ENCODE data around the gene CELF1.
"Not testable (repeated sequence)": the region's sequence is repeated elsewhere in the genome, so short reads cannot be mapped to it uniquely, and the experiment has no call there.

CELF1 gene

GRCh38 chr11:47488674-47489394 lies 64.1 kb downstream of the CELF1 start:
- in situ Hi-C loops (cut with HindIII; ENCODE audit: low sequenced_read_pairs), result no loop called here

DNA sequence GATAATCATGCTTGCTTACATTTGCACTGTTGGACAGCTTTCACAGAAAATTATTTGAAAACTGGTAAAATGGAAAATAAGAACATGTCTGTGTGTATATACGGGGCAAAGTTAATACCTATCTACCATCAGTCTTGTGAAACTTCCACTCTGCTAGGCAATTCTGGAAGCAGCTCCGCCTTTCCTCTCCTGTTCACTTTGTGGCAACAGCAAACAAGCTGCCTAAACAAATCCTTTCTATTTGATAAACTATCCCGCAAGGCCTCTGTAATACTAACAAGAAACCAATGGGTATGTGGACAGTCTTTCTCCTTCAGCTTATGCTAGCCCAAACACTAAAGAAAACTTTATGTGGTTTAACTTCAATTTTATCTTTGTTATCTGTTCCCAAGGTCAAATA lies 64.8 kb downstream of the CELF1 start:
- in situ Hi-C loops (cut with HindIII; ENCODE audit: low sequenced_read_pairs), result no loop called here

GRCh38 chr11:47487421-47487820 lies 65.5 kb downstream of the CELF1 start:
- in situ Hi-C loops (cut with HindIII; ENCODE audit: low sequenced_read_pairs), result no loop called here

- in situ Hi-C loops (cut with HindIII; ENCODE audit: low sequenced_read_pairs), result no loop called here
Observed at GRCh38 chr11:47485107-47485506, 67.8 kb downstream of the CELF1 start.

DNA sequence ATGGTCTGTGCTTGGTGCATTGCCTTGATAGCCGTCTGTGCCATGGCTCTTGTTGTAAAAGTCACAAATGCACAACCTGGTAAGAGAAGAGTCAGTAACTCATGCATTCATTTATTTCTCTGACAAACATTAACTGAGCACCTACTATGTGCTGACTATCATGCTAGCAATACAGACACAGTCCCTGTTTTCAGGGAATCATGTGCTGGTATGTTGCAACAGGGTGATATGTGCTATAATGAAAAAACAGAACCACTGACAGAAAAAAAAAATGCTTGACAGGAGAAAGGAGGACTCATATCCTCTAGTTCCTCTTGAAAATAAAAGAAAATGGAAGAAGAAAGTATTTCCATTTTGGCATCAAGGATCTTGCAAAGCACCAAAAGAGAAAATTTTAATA lies 69.5 kb downstream of the CELF1 start:
- in situ Hi-C loops (cut with HindIII; ENCODE audit: low sequenced_read_pairs), result no loop called here

DNA sequence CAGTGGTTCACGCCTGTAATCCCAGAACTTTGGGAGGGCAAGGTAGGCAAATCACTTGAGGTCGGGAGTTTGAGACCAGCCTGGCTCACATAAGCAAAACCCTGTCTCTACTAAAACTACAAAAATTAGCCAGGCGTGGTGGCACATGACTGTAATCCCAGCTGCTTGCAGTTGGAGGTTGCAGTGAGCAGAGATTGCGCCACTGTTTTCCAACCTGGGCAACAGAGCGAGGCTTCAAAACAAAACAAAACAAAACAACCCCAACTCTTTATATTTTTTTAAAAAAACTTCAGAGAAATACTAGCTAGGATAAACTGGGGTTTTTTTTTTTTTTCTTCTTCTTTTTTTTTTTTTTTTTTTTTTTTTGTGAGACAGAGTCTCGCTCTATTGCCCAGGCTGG lies 72.2 kb downstream of the CELF1 start:
- in situ Hi-C loops (cut with HindIII; ENCODE audit: low sequenced_read_pairs), result no loop called here

DNA sequence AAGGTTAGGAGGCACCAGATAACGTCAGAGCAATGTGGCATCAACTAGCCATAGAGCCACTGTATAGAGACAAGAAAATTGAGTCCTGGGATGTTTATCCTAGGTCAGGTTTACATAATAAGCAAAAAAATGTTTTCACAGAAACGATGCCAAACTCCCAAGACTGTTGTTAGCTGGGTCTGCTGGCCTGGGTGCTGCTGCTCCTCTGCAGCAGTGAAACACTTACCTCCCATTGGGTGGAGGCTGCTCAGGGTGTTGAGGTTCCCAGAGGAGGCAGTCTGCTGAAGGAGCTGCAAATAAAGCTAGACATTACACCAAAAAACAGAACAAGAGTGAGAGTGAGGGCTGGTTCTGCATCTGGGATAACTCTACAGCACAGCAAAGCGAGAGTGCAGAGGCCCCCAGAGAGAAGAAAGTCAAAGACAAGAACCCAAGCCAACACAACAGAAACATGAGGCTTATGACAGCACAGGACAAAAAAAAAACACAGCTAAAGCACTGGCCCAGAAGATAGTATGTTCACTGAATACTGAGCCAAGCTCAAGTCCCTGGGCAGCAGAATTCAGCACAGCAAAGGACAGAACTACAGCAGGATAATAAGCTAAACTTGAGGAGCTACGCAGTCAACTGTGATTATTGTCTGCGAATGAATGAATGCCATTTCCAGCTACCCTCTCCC lies 74.1 kb downstream of the CELF1 start:
- in situ Hi-C loops (cut with HindIII; ENCODE audit: low sequenced_read_pairs), result no loop called here

DNA sequence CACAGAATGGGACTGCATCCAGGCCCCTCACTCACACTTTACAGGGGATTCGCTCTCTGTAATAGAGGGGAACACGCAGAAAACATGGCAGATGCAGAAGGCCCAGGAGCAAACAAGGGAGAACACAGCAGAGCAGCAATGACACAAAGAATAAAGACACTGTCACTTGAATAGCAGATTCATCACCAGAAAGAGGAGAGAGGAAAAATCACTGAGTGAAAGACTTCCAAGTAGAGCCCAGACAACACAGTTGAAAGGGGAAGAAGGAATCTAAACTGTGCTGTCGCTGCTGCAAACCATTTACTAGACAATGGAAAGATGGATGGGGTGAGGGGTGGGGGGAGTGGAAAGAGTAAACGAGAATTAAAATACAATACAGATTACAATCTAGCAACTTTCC lies 75.2 kb downstream of the CELF1 start:
- in situ Hi-C loops (cut with HindIII; ENCODE audit: low sequenced_read_pairs), result no loop called here

GRCh38 chr11:47477323-47477722 lies 75.6 kb downstream of the CELF1 start:
- in situ Hi-C loops (cut with HindIII; ENCODE audit: low sequenced_read_pairs), result no loop called here

DNA sequence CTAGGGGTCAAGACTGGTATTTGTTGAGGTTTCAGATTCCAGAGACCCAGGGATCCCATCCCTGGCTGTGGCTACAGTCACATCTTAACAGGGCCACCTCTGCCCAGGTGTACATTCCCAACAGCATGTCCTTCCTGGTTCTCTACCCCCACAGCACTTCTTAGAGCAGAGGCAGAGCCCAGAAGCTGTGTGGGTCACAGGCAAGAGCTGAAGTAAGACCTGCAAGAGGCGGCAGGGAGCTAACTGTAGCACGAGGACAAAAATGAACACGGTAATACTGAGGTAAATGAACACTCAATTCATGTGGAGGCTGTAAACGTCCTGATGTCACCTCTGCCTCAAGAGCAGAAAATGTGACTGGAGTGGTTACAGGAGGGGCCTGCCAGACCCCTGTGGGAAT lies 82.3 kb downstream of the CELF1 start:
- in situ Hi-C loops (cut with HindIII; ENCODE audit: low sequenced_read_pairs), result no loop called here

GRCh38 chr11:47469361-47470179 lies 83.4 kb downstream of the CELF1 start:
- in situ Hi-C loops (cut with HindIII; ENCODE audit: low sequenced_read_pairs), result no loop called here

GRCh38 chr11:47468598-47469214 lies 84.2 kb downstream of the CELF1 start:
- in situ Hi-C loops (cut with HindIII; ENCODE audit: low sequenced_read_pairs), result no loop called here

GRCh38 chr11:47467357-47467756 lies 85.6 kb downstream of the CELF1 start:
- in situ Hi-C loops (cut with HindIII; ENCODE audit: low sequenced_read_pairs), result no loop called here

GRCh38 chr11:47466701-47467250 lies 86.2 kb downstream of the CELF1 start:
- in situ Hi-C loops (cut with HindIII; ENCODE audit: low sequenced_read_pairs), result no loop called here

DNA sequence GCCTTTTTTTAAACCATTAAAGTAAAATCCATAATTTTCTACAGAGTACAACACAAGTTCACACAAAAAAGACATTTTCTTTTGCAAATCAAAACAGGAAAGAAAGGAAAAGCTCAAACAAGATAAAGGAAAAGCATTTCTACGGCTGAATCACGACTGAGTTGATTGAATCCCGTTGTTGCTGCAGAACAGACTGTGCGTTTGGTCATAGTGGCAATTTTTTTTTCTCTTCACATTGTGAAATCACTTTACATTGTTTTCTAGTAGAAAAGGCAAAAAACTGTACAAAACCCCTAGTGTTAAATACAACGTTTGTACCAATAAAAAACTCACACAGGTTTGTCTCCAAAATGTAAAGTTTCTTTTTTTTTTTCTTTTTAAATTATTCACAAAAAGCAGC lies 86.7 kb downstream of the CELF1 start:
- in situ Hi-C loops (cut with HindIII; ENCODE audit: low sequenced_read_pairs), result no loop called here

GRCh38 chr11:47464483-47464882 lies 88.4 kb downstream of the CELF1 start:
- in situ Hi-C loops (cut with HindIII; ENCODE audit: low sequenced_read_pairs), result no loop called here

GRCh38 chr11:47461876-47462275 lies 91.1 kb downstream of the CELF1 start:
- in situ Hi-C loops (cut with HindIII; ENCODE audit: low sequenced_read_pairs), result no loop called here

- in situ Hi-C loops (cut with HindIII; ENCODE audit: low sequenced_read_pairs), result no loop called here
Observed at GRCh38 chr11:47460571-47461235, 92.2 kb downstream of the CELF1 start.

- in situ Hi-C loops (cut with HindIII; ENCODE audit: low sequenced_read_pairs), result not testable (repeated sequence)
Observed at GRCh38 chr11:47454258-47454671, 98.7 kb downstream of the CELF1 start.

- in situ Hi-C loops (cut with HindIII; ENCODE audit: low sequenced_read_pairs), result no loop called here
Observed at GRCh38 chr11:47453365-47453764, 99.6 kb downstream of the CELF1 start.

All from DLD1 (cell line).